HG02852 (cell line): ENCODE results near the gene ZNF133.

Experiments
- ATAC-seq: cut with Tn5 transposase; IDR thresholded peaks from one replicate; pipeline ENCODE4 v1.9.1; 2021; ENCODE audit warnings: mild to moderate bottlenecking, moderate library complexity; ENCODE audit not compliant: unreplicated experiment

ZNF133 gene

DNA sequence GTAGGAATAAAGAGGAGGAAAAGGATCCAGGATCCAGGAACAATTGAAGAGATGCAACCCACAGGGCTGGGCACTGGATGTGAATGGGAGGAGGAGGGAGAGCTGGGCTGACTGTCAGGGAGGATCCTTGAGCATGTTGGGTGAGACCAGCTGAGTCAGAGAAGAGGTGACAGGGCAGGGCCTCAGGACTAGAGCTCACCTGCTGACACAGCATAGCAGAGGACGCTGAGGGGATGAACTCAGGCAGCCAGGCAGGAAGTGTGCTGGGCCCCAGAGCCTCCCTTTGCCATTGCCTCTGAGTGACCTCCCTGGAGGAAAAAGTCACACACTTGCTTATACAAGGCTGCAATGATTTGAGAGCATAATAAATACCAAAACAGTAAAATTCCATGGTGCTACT, 72.3 kb downstream of the ZNF133 start:
- no peak for ATAC-seq

DNA sequence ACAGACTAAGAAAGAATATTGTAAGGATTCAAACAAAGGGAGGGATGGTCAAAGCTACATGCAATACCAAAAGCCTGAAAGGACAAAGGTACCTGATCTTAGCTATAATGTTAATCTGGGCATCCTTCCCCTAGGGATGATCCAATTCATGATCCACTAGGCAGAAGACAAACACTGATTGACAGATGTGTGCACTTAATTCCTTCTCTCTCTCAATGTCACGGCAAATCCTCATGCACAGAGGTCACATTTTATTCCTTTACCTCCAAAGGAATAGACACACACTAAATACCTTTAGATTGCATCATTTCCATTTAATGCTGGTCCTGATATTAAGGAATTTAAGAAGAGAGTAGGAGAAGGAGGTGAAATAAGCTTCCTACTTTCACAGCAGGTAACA, 73.4 kb downstream of the ZNF133 start:
- ATAC-seq = no peak

DNA sequence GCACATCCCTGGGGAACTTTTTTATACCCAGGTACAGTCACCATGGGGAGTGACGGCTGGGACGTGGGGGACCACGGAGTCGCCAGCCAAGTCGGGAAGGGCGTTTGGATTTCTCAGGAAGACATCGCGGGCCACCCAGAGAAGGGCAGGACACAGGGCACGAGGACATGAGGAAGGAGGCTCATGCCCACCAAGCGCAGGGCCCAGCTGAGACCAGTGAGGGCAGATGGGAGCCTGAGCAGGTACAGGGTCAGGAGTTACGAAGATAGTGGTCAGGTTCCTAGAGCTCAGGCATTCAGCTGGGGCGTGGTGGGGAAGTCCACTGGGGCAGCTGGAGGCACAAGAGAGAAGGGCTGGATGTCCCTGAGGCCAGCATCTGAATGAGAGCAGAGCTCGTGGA, 74.6 kb downstream of the ZNF133 start:
- no peak for ATAC-seq

DNA sequence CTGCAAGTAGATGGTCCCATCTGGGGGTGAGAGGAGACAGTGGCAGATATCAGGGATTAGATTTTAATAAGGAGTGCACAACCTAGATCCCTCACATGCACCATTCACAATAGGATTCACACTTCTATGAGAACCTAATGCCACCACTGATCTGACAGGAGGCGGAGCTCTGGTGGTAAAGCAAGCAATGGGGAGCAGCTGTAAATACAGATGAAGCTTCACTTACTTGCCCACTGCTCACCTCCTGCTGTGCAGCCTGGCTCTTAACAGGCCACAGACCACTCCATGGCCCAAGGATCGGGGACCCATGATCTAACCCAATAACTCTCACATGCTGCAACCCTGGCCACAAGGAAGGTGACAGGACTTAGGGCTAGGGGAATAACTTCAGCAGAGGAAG, 75.4 kb downstream of the ZNF133 start:
- no peak for ATAC-seq

DNA sequence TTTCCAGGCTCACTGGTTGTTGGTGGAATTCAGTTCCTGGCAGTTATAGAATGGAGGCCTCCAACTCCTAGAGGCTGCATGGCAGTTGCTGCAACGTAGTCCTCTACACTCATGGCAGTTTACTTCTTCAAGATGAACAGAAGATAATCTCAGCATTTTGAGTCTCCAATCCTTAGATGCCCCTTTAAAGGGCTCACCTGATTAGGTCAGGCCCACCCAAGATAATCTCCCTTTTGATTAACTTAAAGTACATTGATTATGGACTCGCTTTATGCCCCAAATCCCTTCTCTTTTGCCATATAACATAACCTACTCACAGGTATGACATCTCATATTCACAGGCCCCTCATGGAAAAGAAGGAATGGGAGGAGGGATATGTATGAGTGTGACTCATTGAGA, 76.4 kb downstream of the ZNF133 start:
- no peak for ATAC-seq
